Measurements from ENCODE around the gene ZDHHC14. TPM values are rescaled to one million over a fixed set of nuclear protein-coding genes. Genes with fewer than 3 reads are reported as not detected.

The ZDHHC14 gene
- total and polyA plus RNA-seq, 2 of the 8 experiments (the other 6 are each of a cell fraction or from before 2014, with no cell fraction given), result 2.9 to 5.3 TPM

GRCh38 chr6:157615420-157615769 lies 234.4 kb downstream of the ZDHHC14 start:
- Histone ChIP-seq H4K91ac (replicated peaks; ENCODE audit: insufficient read length, low read length) (peak overlapping the region; percentile 26), H3K4me3 (ENCODE audit: extremely low read depth in 1 of 4, insufficient read depth in 2 of 4, low read depth in 3 of 4, low read length in 4 of 4) (no peak overlapping the region), H3K9ac (replicated peaks in 1 of 4; ENCODE audit: extremely low read depth in 1 of 4, low read depth in 3 of 4, low read length in 3 of 4) (no peak overlapping the region), H4K5ac (ENCODE audit: insufficient read length, low read depth, low read length) (no peak overlapping the region), H3K36me3 (ENCODE audit: control insufficient read depth in 2 of 4, insufficient read depth in 4 of 4, low read length in 3 of 4) (no peaks in the 10 kb centered on the region), H4K20me1 (replicated peaks in 1 of 2; ENCODE audit: control insufficient read depth in 1 of 2, insufficient read depth in 2 of 2, low read length in 2 of 2) (no peaks in the 10 kb centered on the region), H3K14ac (ENCODE audit: insufficient read length) (no peak overlapping the region), H2BK15ac (ENCODE audit: low read length) (no peak overlapping the region), H3K56ac (replicated peaks; ENCODE audit: insufficient read length, low read depth, low read length) (no peak overlapping the region), H4K8ac (ENCODE audit: extremely low read depth, insufficient read depth, low read length) (no peak overlapping the region), H3K79me2 (ENCODE audit: control insufficient read depth in 1 of 2, insufficient read depth in 2 of 2, low read length in 2 of 2) (no peaks in the 10 kb centered on the region), H3K4me2 (ENCODE audit: insufficient read depth in 1 of 2, low read depth in 2 of 2, low read length in 2 of 2) (no peak overlapping the region), H3K27ac (ENCODE audit: low read depth, low read length) (no peak overlapping the region), H3K4me1 (replicated peaks in 1 of 4; ENCODE audit: control insufficient read depth in 3 of 4, insufficient read depth in 4 of 4, low read length in 3 of 4) (no peaks in the 10 kb centered on the region; a peak in 1 of 7 replicates), H2BK5ac (ENCODE audit: low read depth, low read length) (no peak overlapping the region), H3K23ac (ENCODE audit: insufficient read length) (no peak overlapping the region), H2BK12ac (ENCODE audit: low read depth, low read length) (no peak overlapping the region), H3K27me3 (replicated peaks in 1 of 4; ENCODE audit: control insufficient read depth in 3 of 4, extremely low read depth in 1 of 4, insufficient read depth in 3 of 4, low read length in 3 of 4) (peaks cover 0 to 1% (median 0%) of the 10 kb centered on the region in 4 experiments; a peak in 1 of 7 replicates), H3K23me2 (ENCODE audit: low read depth, low read length) (no peaks in the 10 kb centered on the region), H2BK120ac (replicated peaks; ENCODE audit: low read depth, low read length) (no peak overlapping the region), H3K9me3 (ENCODE audit: insufficient read depth in 2 of 2, low read depth in 1 of 2, low read length in 1 of 2) (no peaks in the 10 kb centered on the region), H3K79me1 (ENCODE audit: low read depth, low read length) (no peaks in the 10 kb centered on the region), H3K4ac (replicated peaks; ENCODE audit: insufficient read length, low read depth, low read length) (no peak overlapping the region), H3K18ac (ENCODE audit: extremely low read depth, low read length) (no peak overlapping the region), H2AK5ac (ENCODE audit: low read depth, low read length) (no peak overlapping the region), H2BK20ac (ENCODE audit: low read length) (no peak overlapping the region), H2AFZ (ENCODE audit: low read length) (no peak overlapping the region)
- FAIRE-seq (no peak), DNase-seq (ENCODE audit: low read depth in 1 of 2, low spot score in 2 of 2) (no peak)
- POLR2A ChIA-PET (ENCODE audit: partially characterized antibody), result interaction anchor here (0.6 kb wide), 1 partner anchor 63 kb away, joined by 3 read pairs; no protein-coding TSS in a partner anchor
- CTCF ChIA-PET (ENCODE audit: partially characterized antibody), result interaction anchor here (0.6 to 3.3 kb wide), 15 partner anchors 11 to 275 kb away, joined by 3 to 10 read pairs (median 3); no protein-coding TSS in a partner anchor
- TF ChIP-seq SP4 (IDR thresholded peaks at IDR 0.05; ENCODE audit: low read length) (no peak), SAP30 (IDR thresholded peaks at IDR 0.05; ENCODE audit: insufficient read depth, insufficient replicate concordance, low read length) (no peak), NANOG (IDR thresholded peaks at IDR 0.05; ENCODE audit: insufficient read depth, low read depth, low read length, poor library complexity, severe bottlenecking) (no peak), CTCF (IDR thresholded peaks at IDR 0.05; ENCODE audit: control extremely low read depth in 1 of 3, insufficient read depth in 1 of 3, low read depth in 1 of 3, low read length in 3 of 3) (peak; percentile 10 to 35 (median 27); a peak in 3 of 4 replicates), RAD21 (IDR thresholded peaks at IDR 0.05 in 1 of 2, conservative IDR thresholded peaks at IDR 0.05 in 1 of 2; ENCODE audit: low read depth in 2 of 2, low read length in 2 of 2) (peak; percentile 45 to 59; a peak in 3 of 4 replicates), ZNF274 (IDR thresholded peaks at IDR 0.05; ENCODE audit: borderline replicate concordance, extremely low read depth, low read length) (no peak)
- 91% methylated on average over 4 of the region's 4 CpGs; no CpG with 5 or more reads in 1 of the 2 experiments for WGBS, 2 experiments (ENCODE audit: extremely low coverage in 1 of 2, insufficient coverage in 1 of 2, insufficient read length in 1 of 2, insufficient replicate concordance in 2 of 2, low coverage in 1 of 2, low lambda C conversion rate in 2 of 2, missing lambda C conversion rate in 1 of 2)
